ENCODE measurements around the gene ISM1.

Gene ISM1

GRCh38 chr20:13259921-13260320 lies 38.8 kb downstream of the ISM1 start:
- no peak for DNase-seq

GRCh38 chr20:13260650-13261279 lies 39.7 kb downstream of the ISM1 start:
- no peak for DNase-seq

DNA sequence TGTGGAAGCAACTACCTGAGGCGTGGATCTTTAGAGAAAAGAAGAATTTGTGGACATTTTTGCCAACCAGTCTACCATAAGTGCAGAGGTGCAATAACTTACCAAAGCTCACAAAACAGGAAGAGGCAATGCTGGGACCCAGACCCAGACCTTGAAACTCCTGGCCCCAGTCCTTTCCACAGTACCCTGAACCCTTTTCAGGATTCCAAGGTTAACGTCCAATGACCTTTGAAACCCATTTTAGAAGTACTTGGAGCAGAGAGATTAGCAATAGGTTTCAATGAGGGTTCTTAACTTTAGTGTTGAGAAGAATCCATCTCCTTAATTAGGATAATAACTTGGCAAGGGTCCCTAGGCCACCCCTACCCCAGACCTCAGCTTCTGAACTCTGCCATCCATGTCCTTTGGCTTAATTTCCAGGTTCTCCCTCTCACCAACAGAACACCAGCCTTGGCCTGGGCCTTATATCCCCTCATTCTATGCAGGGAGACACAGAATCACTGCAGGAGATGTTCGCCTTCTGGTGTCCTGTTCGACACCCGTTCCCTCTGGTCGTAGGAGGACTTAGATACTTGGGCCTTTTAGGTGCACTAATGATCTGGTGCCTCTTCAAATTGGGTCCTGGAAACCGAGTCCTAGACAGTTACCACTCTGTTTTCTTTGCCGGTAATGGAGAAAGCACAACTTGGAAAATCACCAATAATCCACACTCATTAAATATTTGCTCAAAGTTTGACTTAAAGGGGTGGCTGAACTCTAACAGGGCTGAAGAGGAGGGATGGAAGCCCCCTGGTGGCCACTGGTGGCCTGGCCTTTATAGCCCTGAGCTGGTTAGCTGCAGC lies 40.6 kb downstream of the ISM1 start:
- DNase-seq, result peak; percentile 37

GRCh38 chr20:13262302-13262650 lies 41.2 kb downstream of the ISM1 start:
- DNase-seq, result no peak

DNA sequence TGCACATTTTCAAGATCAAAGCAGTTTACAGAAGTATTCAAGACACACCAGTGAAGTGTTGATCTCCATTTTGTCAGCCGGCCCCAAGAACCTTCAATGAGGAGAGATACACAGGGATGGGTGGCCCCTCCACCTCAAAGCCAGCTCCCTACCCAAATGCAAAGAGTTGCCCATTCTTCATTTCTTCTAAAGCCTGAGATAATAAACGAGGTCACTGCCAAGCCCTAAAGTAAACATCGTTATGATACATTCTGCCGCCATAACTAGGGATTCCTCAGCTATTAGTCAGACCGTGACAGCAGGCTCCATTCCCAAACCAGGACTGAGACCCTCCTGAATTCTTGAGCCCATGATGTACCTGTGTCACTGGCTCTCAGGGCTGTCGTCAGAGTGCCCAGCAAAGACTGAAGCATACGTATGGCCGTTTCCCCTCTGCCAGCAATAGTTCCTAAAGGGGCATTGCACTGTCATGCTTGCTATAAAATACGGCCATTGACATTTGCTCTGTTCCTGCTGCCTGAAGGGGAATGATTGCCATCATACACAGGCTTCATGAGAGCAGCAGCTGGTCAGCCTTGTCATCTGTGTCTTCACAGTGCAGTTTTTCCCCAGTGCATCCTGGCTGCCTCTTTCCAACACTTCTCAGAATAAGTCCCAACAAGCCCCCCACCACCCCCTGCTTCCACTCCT lies 41.7 kb downstream of the ISM1 start:
- peak; percentile 27 for DNase-seq

- DNase-seq, result no peak
Observed at GRCh38 chr20:13263451-13263850, 42.4 kb downstream of the ISM1 start.

GRCh38 chr20:13264907-13265306 lies 43.8 kb downstream of the ISM1 start:
- DNase-seq, result no peak

- no peak for DNase-seq
Observed at GRCh38 chr20:13265941-13266340, 44.9 kb downstream of the ISM1 start.

- DNase-seq, result no peak
Observed at GRCh38 chr20:13267231-13267630, 46.2 kb downstream of the ISM1 start.

GRCh38 chr20:13268953-13269352 lies 47.9 kb downstream of the ISM1 start:
- no peak for DNase-seq

DNA sequence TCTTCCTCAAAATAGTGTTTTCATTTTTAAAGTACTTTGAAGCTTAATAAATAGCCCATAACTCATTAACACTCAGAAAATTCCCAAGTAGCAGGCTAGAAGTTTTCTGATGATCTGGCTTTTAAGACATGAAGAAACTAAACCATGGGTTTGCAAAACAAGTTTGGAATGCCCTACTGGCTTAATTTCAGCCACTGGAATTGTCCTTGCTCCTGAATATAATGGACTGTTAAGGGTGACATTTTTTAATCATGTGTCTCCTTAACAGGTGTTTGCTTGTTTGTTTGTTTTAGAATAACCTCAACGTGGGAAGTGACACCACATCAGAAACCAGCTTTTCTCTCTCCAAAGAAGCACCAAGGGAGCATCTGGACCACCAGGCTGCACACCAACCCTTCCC lies 49.1 kb downstream of the ISM1 start:
- no peak for DNase-seq

GRCh38 chr20:13271098-13271497 lies 50.0 kb downstream of the ISM1 start:
- DNase-seq, result no peak

DNA sequence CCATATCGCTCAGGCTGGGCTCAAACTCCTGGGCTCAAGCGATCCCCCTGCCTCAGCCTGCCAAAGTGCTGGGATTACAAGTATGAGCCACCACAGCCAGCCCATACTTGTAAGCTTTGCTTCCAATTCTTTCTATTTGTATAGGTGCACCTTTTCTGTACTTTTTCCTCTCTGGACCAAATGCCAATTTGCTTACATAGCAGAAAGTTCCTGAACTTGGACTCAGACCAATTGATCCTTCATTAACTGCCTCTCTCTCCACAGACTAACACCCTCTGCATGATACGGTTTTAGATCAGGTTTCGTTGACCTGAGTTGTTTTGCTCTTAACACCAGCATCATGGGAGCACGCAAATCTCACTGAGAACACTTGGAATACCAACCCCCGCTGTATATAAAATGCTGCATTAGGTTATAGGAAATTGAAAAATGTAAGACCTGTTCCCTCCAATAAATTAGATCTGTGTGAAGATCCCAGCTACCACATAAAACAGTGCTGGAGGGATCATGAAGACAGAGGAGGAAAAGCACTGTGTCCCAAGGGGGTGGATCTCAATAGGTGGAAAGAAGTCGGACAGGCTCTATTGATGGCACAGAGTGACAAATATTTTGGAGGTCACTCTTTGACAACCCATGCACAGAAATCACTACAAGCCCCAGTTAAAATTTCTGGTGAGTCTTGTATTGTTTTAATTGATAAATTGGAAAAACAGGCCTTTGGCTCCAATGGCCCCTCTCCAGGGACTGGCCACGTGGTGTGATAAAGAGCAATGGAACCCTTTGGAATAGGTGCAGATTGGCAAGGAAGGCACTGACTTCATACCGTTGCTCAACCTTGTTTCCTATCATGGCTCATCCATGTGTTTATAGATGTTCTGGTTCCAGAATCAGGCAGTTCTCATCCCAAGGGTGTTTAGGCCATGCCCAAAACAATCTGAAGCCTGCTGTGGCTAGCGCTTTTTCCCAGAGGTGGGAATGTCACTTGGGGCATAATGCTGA lies 51.2 kb downstream of the ISM1 start:
- no peak for DNase-seq

GRCh38 chr20:13274275-13274861 lies 53.3 kb downstream of the ISM1 start:
- no peak for DNase-seq

DNA sequence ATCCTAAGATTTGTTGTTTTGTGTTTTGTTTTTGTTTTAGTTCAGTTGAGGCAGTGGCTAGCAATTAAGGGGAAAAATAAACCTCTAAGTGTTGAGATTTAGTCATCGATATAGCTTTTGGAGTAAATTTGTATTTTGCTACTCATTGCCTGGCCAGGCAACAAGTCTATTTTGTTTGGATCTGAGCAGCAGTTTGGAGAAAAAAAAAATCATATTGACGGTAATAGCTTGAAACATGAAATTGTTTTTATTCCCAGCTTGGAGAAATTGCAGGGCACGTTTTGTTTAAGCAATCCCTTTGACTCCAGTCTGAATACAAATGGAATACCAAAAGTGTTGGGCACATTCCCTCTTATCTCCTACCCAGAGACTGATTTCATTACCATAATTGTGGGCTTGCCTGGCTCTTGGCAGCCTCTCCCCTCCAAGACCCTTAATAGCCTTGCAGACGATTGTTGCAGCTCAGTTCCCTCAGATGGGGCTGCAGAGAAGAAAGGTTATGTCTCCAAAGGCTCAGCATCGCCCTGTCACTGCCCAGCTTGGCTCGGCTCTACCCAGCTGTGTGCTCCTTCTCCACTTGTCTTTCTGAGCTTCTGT lies 56.0 kb downstream of the ISM1 start:
- no peak for DNase-seq

DNA sequence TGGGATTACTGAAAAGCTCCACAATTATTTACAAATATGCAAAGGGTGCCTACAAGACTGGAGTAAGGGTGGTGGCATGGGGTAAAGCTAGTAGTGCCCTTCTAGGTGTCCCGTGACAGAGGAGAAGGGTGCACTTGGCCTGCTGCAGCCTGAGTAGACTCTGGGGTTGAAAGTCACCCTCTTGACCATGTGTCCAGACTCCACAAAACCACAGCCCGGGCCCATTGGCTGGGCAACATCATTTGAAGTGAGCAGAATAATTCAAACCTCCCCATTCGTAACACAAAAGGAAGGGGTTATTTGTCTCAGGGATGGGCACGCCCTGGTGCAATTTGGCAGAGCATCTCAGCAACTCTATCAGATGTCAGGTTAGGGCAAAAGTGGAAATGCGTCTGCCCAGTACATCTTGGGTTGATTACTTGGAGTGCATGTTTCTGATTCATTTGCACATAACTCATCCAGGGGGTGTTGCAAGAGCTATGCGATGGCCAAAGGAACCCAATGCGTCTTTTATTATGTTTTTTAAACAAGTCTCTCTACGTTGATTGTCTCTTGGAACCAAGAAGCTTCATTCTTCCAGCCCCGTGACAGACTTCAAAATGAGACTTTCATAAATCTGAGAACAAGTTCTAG lies 56.7 kb downstream of the ISM1 start:
- DNase-seq, result no peak

GRCh38 chr20:13278812-13279570 lies 57.9 kb downstream of the ISM1 start:
- DNase-seq, result no peak

GRCh38 chr20:13280609-13281324 lies 59.7 kb downstream of the ISM1 start:
- no peak for DNase-seq

GRCh38 chr20:13283869-13284829 lies 63.1 kb downstream of the ISM1 start:
- DNase-seq, result no peak

Measured in EL (cell line).